Endodermal cell (in vitro differentiated cells): ENCODE results near the gene ZMIZ1. TPM values are rescaled to one million over a fixed set of nuclear protein-coding genes. Genes with fewer than 3 reads are reported as not detected.
A peak's percentile ranks its signal among the peaks of the same experiment; 100 is the strongest.

Source experiments
- DNase-seq: peaks from one replicate; pipeline ENCODE4 v3.0.0-alpha.2; 2017
- H3K27ac ChIP-seq: 2 replicates; pipeline ENCODE4 v1.5.1; 2013; ENCODE audit warnings: mild to moderate bottlenecking, low read depth, low read length, moderate library complexity
- H3K27me3 ChIP-seq: 2 replicates; pipeline ENCODE4 v1.6.1; 2013; ENCODE audit warnings: mild to moderate bottlenecking, low read length, moderate library complexity; ENCODE audit not compliant: insufficient read depth, control insufficient read depth, poor library complexity, severe bottlenecking
- H3K36me3 ChIP-seq: 2 replicates; pipeline ENCODE4 v1.7.0; 2013; ENCODE audit warnings: mild to moderate bottlenecking, low read length, moderate library complexity; ENCODE audit not compliant: control insufficient read depth, insufficient read depth
- H3K4me1 ChIP-seq: one replicate; pipeline ENCODE4 v1.7.0; 2013; ENCODE audit warnings: low read length; ENCODE audit not compliant: control insufficient read depth, insufficient read depth
- H3K4me3 ChIP-seq: 2 replicates; pipeline ENCODE4 v1.5.1; 2013; ENCODE audit warnings: mild to moderate bottlenecking, low read length, moderate library complexity
- H3K9ac ChIP-seq: 2 replicates; pipeline ENCODE4 v1.6.1; 2013; ENCODE audit warnings: mild to moderate bottlenecking, low read length, moderate library complexity; ENCODE audit not compliant: poor library complexity, severe bottlenecking; ENCODE audit errors: extremely low read depth
- H3K9me3 ChIP-seq: 2 replicates; pipeline ENCODE4 v1.6.1; 2013; ENCODE audit warnings: mild to moderate bottlenecking, low read length, moderate library complexity; ENCODE audit not compliant: control insufficient read depth
- H3K27ac Mint-ChIP-seq: 2 replicates; pipeline ENCODE4 v1.8.0; 2020; ENCODE audit warnings: mixed read lengths
- H3K27me3 Mint-ChIP-seq: 2 replicates; pipeline ENCODE4 v1.8.0; 2021; ENCODE audit warnings: mild to moderate bottlenecking, mixed read lengths; ENCODE audit not compliant: insufficient read depth
- H3K36me3 Mint-ChIP-seq: 2 replicates; pipeline ENCODE4 v1.8.0; 2020; ENCODE audit warnings: low read depth, mixed read lengths
- H3K4me1 Mint-ChIP-seq: 2 replicates; pipeline ENCODE4 v1.8.0; 2020; ENCODE audit warnings: mixed read lengths
- H3K4me3 Mint-ChIP-seq: 2 replicates; pipeline ENCODE4 v1.8.0; 2020; ENCODE audit warnings: mild to moderate bottlenecking, moderate library complexity, mixed read lengths
- H3K9me3 Mint-ChIP-seq: 2 replicates; pipeline ENCODE4 v1.8.0; 2020; ENCODE audit warnings: mild to moderate bottlenecking, mixed read lengths
- CTCF ChIP-seq: fragments of 200-600 bp; sonication (generic); conservative IDR thresholded peaks from 2 replicates; pipeline ENCODE4 v1.5.0; 2021; ENCODE audit warnings: antibody characterized with exemption, mild to moderate bottlenecking
- WGBS, 2 experiments: methylation state at CpG; one replicate each; pipeline versions ENCODE4 v1.1.5 to v1.1.7; 2013; ENCODE audit warnings: missing lambda C conversion rate in 2 of 2, mixed read lengths in 1 of 2; ENCODE audit not compliant: insufficient coverage in 1 of 2, insufficient read length in 1 of 2; 5-methylcytosine and 5-hydroxymethylcytosine counted together
- total RNA-seq, 2 donors: library from RNA; stranded (reverse); fragmentation: NEBNext Ultra II Directional in 1 of 2; extraction: Animal tissue kit (Norgen Biotek cat#: 25700) in 1 of 2; gene quantifications; 2 replicates in 1 of 2; 3 replicates in 1 of 2; pipeline ENCODE4 v1.2.1, GENCODE V29; 2021

Gene ZMIZ1
- total RNA-seq, 2 donors from 2014 or later = 65.3 to 67.5 TPM

GRCh38 chr10:79171504-79171903 is 102.7 kb downstream of the ZMIZ1 start:
- no peaks in the 10 kb centered on the region for H3K4me1 Mint-ChIP-seq
- TF ChIP-seq CTCF = no peak
- no peaks in the 10 kb centered on the region for H3K27me3 ChIP-seq
- no peak overlapping the region for H3K27ac ChIP-seq
- WGBS, 2 experiments = 90% methylated on average over 5 of the region's 5 CpGs
- peaks cover 34% of the 10 kb centered on the region for H3K36me3 Mint-ChIP-seq
- peaks cover 13% of the 10 kb centered on the region for H3K36me3 ChIP-seq
- no peaks in the 10 kb centered on the region for H3K4me1 ChIP-seq
- no peak overlapping the region for H3K4me3 Mint-ChIP-seq
- DNase-seq = no peak
- no peaks in the 10 kb centered on the region for H3K27me3 Mint-ChIP-seq
- H3K9ac ChIP-seq = no peak overlapping the region
- H3K9me3 ChIP-seq = no peaks in the 10 kb centered on the region
- H3K9me3 Mint-ChIP-seq = no peaks in the 10 kb centered on the region
- peak overlapping the region; percentile 61 for H3K27ac Mint-ChIP-seq
- H3K4me3 ChIP-seq = no peak overlapping the region

- no peak for TF ChIP-seq CTCF
- Mint-ChIP-seq H3K4me1 (peaks cover 7% of the 10 kb centered on the region), H3K27me3 (no peaks in the 10 kb centered on the region), H3K9me3 (no peaks in the 10 kb centered on the region), H3K36me3 (peaks cover 26% of the 10 kb centered on the region), H3K27ac (peak overlapping the region; percentile 44), H3K4me3 (no peak overlapping the region)
- Histone ChIP-seq H3K27ac (no peak overlapping the region), H3K36me3 (peaks cover 4% of the 10 kb centered on the region), H3K27me3 (no peaks in the 10 kb centered on the region), H3K4me3 (no peak overlapping the region), H3K4me1 (no peaks in the 10 kb centered on the region), H3K9ac (no peak overlapping the region), H3K9me3 (no peaks in the 10 kb centered on the region)
- DNase-seq = no peak
- WGBS, 2 experiments = 96% methylated on average over 4 to 5 of the region's 5 CpGs
These were observed 104.1 kb downstream of the ZMIZ1 start for GRCh38 chr10:79172881-79173280.

GRCh38 chr10:79173582-79174262 is 105.0 kb downstream of the ZMIZ1 start:
- Histone ChIP-seq H3K27ac (peak overlapping the region; percentile 33), H3K4me1 (peaks cover 7% of the 10 kb centered on the region), H3K9me3 (no peaks in the 10 kb centered on the region), H3K9ac (no peak overlapping the region), H3K27me3 (no peaks in the 10 kb centered on the region), H3K4me3 (no peak overlapping the region), H3K36me3 (peaks cover 4% of the 10 kb centered on the region)
- no peak for DNase-seq
- Mint-ChIP-seq H3K9me3 (no peaks in the 10 kb centered on the region), H3K36me3 (peaks cover 19% of the 10 kb centered on the region), H3K4me1 (peaks cover 16% of the 10 kb centered on the region), H3K27me3 (no peaks in the 10 kb centered on the region), H3K27ac (peak overlapping the region; percentile 64), H3K4me3 (no peak overlapping the region)
- TF ChIP-seq CTCF = no peak
- WGBS, 2 experiments = 96 to 100% methylated on average over 4 to 10 of the region's 10 CpGs
